ENCODE results near the gene POLR1A. TPM values are rescaled to one million over a fixed set of nuclear protein-coding genes. Genes with fewer than 3 reads are reported as not detected.
A peak's percentile ranks its signal among the peaks of the same experiment; 100 is the strongest.

Gene POLR1A
- total RNA-seq, 1 donor from 2014 or later, result 32.6 TPM

GRCh38 chr2:86042256-86043168 is 63.2 kb downstream of the POLR1A start:
- no peak overlapping the region for H3K4me3 Mint-ChIP-seq (ENCODE audit: unreplicated experiment)
- peaks cover 12% of the 10 kb centered on the region for H3K4me1 Mint-ChIP-seq (ENCODE audit: low read depth)
- peak; percentile 59 for DNase-seq (ENCODE audit: low spot score)
- no peaks in the 10 kb centered on the region for H3K9me3 Mint-ChIP-seq (ENCODE audit: low read depth)
- H3K27ac Mint-ChIP-seq (ENCODE audit: unreplicated experiment), result no peak overlapping the region
- no peak for TF ChIP-seq CTCF (IDR thresholded peaks at IDR 0.05)
- no peaks in the 10 kb centered on the region for H3K27me3 Mint-ChIP-seq (ENCODE audit: low read depth)
- peaks cover 64% of the 10 kb centered on the region for H3K36me3 Mint-ChIP-seq (ENCODE audit: low read depth)

- H3K4me1 Mint-ChIP-seq (ENCODE audit: low read depth), result peaks cover 34% of the 10 kb centered on the region
- H3K27me3 Mint-ChIP-seq (ENCODE audit: low read depth), result no peaks in the 10 kb centered on the region
- peaks cover 45% of the 10 kb centered on the region for H3K36me3 Mint-ChIP-seq (ENCODE audit: low read depth)
- no peak for TF ChIP-seq CTCF (IDR thresholded peaks at IDR 0.05)
- peak; percentile 49 for DNase-seq (ENCODE audit: low spot score)
- no peak overlapping the region for H3K27ac Mint-ChIP-seq (ENCODE audit: unreplicated experiment)
- H3K4me3 Mint-ChIP-seq (ENCODE audit: unreplicated experiment), result no peak overlapping the region
- no peaks in the 10 kb centered on the region for H3K9me3 Mint-ChIP-seq (ENCODE audit: low read depth)
Observed at GRCh38 chr2:86039963-86040655, 65.6 kb downstream of the POLR1A start.

- peaks cover 38% of the 10 kb centered on the region for H3K36me3 Mint-ChIP-seq (ENCODE audit: low read depth)
- no peak overlapping the region for H3K27ac Mint-ChIP-seq (ENCODE audit: unreplicated experiment)
- H3K4me1 Mint-ChIP-seq (ENCODE audit: low read depth), result peaks cover 34% of the 10 kb centered on the region
- H3K27me3 Mint-ChIP-seq (ENCODE audit: low read depth), result no peaks in the 10 kb centered on the region
- H3K9me3 Mint-ChIP-seq (ENCODE audit: low read depth), result no peaks in the 10 kb centered on the region
- DNase-seq (ENCODE audit: low spot score), result peak; percentile 27
- H3K4me3 Mint-ChIP-seq (ENCODE audit: unreplicated experiment), result no peak overlapping the region
- no peak for TF ChIP-seq CTCF (IDR thresholded peaks at IDR 0.05)
Observed at GRCh38 chr2:86039178-86039962, 66.3 kb downstream of the POLR1A start.

- H3K27ac Mint-ChIP-seq (ENCODE audit: unreplicated experiment), result no peak overlapping the region
- H3K4me1 Mint-ChIP-seq (ENCODE audit: low read depth), result peaks cover 37% of the 10 kb centered on the region
- peaks cover 40% of the 10 kb centered on the region for H3K36me3 Mint-ChIP-seq (ENCODE audit: low read depth)
- peak; percentile 33 for DNase-seq (ENCODE audit: low spot score)
- no peak overlapping the region for H3K4me3 Mint-ChIP-seq (ENCODE audit: unreplicated experiment)
- TF ChIP-seq CTCF (IDR thresholded peaks at IDR 0.05), result no peak
- no peaks in the 10 kb centered on the region for H3K27me3 Mint-ChIP-seq (ENCODE audit: low read depth)
- H3K9me3 Mint-ChIP-seq (ENCODE audit: low read depth), result no peaks in the 10 kb centered on the region
Observed at GRCh38 chr2:86038291-86039081, 67.2 kb downstream of the POLR1A start.

Data from chondrocyte (in vitro differentiated cells).